GM18499 (cell line): ENCODE results near the gene ASCC1.

Experiments
- ATAC-seq: cut with Tn5 transposase; IDR thresholded peaks from one replicate; pipeline ENCODE4 v1.9.1; 2021; ENCODE audit warnings: moderate number of reproducible peaks; ENCODE audit not compliant: insufficient read depth, unreplicated experiment

The ASCC1 gene

DNA sequence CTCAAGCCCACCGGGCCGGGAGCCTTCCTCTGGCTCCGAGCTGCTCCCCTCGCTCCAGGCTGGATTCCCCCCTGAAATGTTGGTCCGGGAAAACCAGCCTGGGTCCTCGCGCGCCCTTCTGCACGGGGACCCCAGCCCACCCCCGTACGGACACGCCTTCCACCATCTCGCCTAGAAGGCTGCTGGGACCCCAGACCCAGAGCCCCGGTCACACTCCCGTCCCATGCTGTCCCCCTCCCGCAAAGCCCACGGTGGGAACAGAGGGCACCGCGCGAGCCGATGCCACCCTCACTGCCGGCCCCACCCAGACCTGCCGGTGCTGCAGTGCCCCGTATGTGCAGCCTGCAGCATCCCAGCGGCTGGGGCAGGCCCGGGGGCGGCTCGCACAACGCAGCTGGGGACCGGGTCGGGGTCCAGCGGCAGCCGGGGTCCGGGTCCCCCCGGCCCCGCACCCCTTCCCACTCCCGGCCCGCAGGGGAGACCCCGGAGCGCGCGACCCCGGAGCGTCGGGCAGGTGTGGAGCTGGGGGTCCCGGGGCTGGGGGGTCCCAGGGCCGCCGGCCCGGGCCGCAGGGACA lies 128.6 kb downstream of the ASCC1 start:
- ATAC-seq = no peak

DNA sequence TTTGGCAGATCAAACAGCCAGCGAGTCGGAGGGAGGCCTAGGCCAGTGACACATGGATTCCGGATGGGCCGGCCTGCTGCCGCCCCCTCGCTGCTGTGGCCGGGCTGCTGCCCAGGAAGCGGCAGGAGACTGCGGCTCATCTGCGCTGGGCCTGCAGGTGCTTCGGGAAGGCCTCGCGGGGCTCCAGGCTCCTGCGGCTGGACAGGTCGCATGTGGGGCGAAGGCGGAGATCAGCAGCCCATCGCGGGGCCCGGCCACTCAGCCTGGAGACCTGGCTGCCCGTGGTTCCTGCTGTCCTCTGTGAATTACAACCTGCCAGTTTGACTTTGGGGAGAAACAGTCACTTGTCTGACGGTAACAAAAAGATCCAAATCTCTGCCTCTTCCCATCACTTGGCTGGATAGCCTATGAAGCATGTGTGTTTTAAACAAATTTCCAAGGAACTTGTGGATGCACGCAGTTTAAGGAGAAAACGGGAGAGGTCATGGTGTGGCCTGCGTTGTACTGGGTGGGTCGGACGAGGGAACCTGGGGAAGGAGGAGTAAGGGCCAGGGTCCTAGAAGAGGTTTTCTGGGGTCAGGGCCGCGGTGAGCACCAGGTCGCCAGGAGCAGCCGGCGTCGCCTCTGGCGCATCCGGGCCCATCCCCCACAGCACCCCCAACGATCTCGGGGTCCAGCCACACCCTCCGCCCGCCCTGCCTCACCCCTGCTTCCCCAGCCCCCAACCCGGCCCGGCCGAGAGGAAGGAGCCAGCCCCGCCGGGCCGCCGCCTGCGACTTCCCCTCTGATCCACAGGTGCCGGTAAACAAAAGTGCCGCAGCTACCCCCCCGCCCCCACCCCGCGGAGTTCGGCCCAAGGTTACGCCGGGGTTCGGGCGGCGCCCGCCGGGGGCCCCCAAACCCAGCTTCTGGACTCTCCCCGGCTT lies 129.3 kb downstream of the ASCC1 start:
- ATAC-seq = no peak

DNA sequence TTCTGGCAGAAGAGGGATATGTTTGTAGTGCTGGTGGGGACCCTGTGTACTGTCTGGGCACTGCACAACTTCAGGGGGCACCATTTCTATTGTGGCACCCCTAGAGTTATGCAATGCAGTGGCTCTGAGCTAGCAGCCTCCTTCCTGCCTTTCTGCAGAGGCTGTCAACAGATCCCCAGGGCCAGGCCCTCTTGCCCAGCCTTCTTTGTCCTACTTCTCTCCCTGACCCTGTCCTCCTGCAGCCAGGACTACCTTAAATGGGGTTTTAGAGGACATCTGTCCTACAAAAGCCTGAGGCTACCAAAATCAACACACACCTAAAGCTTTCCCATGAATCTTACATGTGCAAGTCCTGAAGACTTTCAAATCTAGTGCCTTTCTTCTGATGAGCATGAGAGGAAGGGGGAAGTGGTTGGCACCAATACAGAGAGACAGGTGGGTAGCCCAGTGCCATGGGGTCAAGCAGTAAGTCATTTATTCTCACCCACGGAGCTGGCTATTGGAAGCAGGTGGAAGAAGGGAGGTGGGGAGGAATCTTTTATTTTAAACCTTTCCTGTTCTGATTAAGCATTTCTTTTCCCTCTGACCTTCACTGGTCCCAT lies 130.1 kb downstream of the ASCC1 start:
- no peak for ATAC-seq

DNA sequence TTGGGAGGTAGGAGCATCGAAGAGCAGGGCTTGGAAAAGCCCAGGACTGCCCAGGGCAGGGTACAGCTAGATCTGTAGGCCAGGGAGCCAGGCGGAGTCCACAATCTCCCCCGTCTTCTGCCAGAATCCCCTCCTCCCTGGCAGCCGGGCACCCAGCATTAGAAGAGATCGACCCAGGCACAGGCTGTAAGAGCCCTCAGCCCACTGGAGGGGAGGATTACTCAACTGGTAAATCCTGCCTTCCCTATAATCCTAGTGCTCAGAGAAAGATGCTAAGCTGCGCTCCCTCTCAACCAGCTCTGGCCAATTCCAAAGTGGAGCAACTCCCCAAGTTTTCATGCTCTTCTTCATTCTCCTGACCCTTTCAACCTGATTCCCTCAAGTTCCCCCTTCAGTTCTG lies 130.9 kb downstream of the ASCC1 start:
- ATAC-seq = no peak

DNA sequence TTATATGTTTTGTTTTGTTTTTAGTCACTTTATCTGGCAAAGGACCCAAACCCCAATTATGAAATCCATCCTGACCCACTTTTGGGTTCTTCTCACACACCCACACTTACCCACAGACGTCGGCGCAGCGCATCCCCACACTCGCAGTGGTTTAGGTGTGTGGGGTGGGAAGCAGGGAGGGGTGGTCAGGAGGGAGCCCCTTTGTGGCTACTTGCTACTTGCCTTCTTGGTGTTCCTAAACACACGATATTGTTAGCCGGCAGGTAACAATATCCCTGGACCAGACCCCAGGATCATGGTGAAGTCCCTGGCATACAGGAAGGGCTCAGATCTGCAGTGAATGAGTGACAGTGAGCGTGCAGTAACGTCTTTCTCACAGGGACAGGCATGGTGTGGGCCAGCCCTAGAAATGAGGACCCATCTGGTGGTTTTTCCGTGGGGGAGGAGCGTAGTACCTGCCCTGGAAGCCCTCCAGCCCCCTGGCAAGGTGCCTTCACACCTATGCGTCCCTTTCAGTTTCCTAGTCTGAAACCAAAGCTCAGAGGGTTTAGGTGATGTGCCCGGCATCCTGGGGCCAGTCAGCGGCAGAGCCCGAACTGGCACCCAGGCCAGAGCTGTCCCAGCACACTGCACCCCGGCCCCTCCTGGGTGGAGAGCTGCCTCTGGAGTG lies 132.2 kb downstream of the ASCC1 start:
- no peak for ATAC-seq

DNA sequence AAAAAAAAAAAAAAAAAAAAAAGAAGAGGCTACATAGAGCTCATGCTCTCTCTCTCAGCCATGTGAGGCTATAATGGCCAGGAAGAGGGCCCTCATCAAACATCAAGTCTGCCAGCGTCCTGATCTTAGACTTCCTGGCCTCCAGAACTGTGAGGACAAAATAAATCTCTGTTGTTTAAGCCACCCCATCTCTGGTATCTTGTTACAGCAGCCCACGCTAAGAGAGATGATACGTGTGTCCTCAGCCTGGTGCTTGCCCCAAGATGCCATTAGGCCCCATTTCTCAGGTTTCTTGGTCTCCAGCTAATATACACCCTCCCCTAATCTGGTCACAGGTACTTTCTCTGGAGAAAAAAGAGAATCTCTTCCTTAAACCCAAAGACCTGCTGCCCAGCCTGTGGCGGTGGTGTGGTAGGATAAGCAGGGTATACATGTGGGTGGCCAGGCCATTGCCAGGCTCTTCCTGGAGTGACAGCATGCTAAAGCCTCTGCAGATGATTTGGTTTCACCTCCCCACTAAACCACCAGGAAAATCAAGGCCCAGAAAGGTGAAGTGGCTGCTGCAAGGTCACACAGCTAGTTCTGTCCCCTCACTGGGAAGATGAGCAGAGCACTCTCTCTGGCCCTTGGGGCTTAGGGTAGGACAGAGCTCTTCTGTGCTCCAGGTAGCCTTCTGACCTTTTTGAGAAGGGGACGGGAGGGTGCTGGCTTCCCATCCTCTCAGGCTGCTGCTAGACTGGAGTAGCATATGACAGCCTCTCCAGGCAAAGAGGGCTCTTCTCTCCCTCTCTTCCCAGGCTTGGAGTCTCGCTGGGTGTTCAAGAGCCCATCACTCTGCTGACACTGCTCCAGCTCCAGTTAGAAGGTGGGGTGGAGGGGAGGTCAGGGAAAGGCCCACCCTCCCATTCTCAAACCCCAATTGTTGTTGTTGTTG lies 133.0 kb downstream of the ASCC1 start:
- ATAC-seq = no peak

DNA sequence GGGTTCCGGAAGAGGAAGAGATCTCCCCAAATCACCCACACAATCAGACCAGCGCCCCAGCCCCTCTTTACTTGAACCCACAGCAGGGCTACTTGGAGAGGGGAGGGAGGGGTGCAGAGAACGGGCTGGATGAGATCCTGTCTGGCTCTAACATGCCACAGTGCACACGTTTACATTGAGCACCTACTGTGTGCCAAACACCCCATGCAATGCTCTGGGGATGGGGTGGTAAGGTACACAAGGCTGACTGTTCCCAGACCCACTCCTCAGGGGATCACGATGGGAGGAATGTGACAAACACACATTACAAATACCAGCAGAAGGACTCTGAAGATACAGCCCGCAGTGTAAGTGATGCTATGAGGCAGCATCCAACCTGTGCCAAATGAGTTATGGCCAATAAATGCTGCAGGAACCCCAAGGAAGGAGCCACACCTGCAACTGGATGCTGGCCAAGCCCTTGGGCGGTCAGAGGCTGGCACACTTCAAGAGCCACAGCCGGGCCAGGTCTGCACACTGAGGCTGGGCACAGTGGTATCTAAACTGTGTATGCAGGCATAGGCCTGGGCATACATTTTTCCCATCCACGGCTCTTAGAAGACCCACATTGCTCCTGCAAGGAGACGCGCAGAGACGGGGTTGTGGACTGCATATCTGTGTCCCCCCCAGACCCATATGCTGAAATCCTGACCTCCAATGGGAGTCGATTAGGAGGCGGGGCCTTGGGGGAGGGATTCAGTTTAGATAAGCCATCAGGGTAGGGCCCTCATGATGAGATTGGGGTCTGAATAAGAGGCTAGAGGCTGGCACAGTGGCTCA lies 134.1 kb downstream of the ASCC1 start:
- no peak for ATAC-seq

DNA sequence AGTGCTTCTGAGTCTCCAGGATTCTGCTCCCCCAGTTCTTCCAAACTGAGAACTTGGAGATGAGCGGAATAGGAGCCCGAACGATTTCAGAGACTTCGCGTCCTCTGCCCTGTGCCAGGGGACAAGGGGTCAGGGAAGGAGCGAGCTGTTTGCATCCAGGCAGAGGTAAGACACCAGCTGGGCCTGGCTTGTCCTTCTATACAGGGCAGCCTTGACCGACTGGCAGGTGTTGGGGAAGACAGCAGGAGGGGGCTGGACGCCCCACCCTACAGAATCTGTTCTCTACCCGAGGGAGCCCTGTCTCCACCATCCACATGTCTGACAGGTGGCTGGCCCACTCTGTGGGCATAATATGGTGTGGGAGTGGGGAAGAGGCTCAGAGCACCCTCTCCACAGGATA lies 134.9 kb downstream of the ASCC1 start:
- ATAC-seq = no peak

DNA sequence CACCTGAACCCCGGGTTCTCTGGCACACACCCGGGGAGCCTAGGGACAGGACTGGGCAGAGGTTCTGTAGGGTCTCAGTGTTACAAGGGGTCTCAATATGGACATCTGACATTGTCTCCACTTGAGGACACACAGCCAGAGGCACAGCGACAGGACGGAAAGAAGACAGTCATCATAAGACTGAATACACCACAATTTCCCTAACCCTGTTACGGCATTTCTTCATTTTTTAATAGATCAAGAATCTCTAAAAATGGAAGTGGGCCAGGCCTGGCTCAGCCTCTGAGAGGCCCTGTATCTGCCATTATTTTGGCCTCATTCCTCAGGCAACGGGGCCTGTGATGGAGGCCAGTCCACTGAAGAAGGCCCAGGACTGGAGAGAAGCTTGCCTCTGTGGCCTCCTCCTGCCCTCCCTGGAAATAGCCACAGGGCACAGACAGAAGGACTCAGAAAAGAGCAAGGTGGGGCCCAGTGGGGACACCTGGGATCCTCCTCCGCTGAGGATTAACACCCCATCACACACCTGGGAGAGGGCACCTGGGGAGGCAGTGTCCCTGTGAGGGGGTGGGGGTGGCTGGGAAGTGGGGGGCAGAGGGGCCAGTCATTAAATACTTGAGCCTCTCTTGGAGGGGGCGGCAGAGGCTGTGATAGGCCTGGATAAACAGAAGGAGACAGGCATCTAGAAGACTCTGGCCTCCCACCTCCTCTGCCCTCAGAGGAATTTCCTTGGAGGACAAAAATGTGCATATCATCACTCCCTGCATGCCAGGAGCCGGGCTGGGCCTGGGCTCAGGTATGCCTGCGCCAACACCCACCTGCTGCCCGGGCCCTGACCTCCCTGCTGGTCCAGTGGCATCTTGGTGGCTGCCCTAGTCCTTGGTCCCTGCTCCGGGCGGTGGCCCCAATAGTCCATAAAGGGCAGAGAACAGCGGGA lies 135.8 kb downstream of the ASCC1 start:
- ATAC-seq = no peak

DNA sequence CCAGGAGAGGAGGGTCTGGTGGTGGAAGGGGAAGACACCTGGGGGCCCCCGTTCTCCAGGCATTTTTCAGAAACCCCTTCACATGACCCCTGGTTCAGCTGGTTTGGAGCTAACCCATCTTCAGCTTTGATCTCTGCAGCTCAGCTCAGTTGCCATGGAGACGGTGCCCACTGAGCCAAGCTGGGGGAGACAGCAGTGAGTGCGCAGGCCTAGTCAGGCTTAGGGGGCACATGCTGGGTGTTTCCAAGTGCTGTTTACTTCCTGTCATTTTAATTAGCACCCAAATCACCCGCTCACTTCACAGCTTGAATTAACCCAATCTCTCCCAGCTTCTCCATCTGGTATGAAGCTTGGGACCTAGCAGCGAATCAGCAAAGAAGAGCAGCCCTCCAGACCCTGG lies 136.7 kb downstream of the ASCC1 start:
- ATAC-seq = no peak

DNA sequence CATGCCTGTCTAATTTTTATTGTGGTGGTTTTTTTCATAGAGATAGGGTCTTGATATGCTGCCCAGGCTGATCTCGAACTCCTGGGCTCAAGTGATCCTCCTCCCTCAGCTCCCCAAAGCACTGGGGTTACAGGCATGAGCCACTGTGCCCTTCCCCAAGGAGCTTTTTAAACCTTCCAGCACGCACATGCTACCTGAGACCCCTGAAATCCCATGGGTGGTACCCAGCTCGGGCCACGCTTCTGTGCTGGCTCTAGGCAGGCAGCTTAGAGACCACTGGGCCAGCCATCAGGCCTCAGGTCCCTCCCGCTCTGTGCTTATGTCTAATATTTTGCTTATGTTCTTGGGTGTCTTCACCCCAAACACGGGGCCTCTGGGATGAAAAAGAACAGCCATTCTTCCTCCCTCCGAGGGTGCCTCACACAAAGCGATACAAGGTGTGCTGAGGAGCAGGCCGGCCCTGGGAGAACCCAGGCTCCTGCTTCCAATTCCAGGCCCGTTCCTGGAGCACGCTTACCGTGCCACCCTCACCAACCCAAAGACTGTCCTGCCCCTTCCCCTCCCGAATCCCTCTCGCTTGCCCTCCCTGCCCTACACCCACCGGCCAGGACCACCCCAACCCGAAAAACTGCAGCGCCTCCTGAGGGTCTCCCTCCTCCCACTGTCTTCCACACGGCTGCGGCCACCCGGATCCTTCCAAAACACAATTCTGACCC lies 138.6 kb downstream of the ASCC1 start:
- ATAC-seq = no peak

DNA sequence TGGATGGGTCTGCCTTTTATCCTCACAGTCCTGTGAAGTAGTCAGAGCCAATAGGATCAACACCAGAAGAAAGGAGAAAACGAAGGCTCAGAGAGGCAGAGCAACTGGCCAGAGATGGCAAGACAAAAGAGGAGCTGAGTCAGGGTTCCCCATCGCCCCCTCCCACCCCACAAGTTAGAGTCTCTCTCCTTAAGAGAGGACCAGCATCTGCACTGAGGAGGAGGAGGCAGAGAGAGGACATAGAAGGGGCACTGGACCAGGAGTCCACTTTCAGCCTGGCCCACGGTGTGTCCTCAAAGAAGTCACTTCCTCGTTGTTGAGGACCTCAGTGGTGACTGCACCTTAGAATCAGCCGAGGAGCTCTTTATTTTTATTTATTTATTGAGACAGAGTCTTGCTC lies 139.3 kb downstream of the ASCC1 start:
- ATAC-seq = no peak

DNA sequence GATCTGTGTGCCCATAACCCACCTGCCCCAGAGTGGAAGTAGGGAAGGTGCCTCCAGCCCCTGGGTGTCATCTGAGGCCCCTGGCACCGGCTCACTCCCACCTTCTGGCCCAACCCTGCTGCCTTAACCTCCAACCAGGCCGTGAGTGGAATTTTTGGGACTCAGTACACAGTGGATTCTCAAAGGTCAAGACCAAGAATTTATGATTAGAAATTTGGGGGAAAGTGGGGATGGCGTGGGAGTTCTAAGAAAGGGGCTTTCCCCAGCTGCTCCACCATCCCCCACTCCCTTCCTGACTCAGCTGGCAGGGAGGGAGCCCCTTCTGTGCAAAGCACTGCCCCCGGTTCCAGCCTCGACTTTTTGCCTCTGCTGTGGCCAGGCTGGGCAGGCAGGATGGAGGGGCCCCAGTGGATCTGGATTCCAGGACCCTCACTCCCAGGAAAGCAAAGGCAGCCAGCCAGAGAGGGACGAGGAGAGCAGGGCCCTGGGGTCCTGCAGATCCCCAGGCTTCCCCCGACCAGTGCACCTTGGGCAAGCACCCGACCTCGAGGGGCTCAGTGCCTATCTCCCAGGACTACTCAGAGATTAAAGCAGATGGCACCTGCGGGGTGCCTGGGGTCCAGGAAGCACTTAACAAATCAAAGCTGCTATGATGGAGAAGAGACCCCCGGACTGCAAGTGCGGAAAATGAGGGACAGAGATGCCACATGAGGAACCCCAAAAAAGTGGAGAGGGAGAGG lies 140.5 kb downstream of the ASCC1 start:
- no peak for ATAC-seq

DNA sequence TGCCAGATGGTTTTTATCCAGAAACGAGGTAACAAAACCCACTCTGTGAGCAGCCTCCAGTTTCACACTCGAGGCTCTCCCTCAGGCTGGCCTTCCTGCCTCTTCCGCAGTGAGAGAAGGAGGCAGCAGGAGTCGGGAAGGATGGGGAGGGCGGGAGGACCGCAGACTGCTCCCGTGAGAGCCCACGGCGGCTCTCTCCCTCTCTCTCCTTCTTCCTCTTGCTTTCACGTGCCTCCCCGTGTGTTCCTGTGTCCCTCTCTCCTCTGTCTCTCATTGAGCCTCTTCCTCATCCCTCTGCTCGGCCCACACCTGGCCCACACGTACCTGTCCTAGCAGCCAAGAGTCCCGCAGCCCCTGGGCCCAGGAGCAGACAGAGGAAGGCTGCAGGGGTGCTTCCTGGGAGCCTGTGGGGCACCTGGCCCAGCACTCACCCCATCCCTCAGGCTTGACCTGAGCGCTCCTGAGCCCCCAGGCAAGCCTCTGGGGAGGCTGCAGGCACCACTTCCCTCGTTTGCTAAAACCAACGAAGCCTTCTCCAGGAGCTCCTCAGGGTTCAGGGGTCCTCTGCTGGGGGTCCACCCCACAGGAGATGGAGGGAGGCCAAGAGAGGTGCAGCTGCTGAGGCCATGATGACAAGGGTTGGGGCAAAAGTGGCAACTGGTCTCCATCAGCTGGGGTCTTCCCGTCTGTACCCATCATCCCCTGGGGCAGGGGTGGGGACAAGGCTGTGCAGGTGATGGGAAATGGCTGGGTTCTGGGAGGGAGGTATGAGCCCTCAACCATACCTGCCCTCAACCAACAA lies 141.3 kb downstream of the ASCC1 start:
- ATAC-seq = no peak

DNA sequence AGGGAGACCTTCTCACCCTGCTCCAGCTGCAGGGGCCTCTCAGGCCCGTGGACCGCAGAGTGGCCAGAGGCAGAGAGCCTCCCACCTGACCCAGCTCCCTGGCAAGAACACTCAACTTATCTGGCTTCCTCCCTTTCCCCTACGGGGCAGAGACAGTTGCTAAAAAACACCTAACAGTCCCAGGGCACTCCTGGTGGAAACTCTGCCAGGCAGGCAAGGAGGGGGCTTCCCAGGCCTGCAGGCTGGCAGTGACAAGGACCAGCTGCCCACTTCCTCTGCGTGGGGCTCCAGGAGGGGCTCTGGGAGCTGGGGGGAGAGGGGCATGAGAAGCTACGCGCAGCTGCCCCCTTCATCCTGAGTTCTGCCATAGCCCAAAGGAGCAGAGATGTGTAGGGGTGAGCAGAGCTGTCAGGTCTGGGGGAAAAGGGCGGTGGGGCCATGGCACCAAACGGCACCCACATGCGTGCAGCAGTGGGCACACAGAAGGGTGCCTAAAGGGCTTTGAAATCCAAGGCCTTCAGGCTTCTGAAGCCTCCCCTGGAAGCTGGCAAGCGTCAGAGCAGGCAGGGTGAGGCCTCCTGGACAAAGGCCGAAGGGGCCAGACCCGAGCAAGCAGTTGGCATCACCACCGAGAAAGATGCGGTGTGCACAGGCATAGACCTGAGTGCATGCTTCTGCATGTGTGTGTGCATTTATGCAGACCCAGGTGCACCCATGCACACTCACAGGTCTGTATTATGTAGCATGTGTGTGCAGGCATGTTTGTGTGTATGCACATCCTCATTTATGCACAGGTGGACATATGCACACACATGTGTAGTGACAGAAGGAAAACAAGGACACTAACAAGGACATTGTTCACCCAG lies 142.1 kb downstream of the ASCC1 start:
- no peak for ATAC-seq
